HG03139 (cell line): ENCODE results near the gene STIM1.

Source experiments
- ATAC-seq: cut with Tn5 transposase; IDR thresholded peaks from one replicate; pipeline ENCODE4 v1.9.1; 2021; ENCODE audit not compliant: unreplicated experiment

STIM1 gene

DNA sequence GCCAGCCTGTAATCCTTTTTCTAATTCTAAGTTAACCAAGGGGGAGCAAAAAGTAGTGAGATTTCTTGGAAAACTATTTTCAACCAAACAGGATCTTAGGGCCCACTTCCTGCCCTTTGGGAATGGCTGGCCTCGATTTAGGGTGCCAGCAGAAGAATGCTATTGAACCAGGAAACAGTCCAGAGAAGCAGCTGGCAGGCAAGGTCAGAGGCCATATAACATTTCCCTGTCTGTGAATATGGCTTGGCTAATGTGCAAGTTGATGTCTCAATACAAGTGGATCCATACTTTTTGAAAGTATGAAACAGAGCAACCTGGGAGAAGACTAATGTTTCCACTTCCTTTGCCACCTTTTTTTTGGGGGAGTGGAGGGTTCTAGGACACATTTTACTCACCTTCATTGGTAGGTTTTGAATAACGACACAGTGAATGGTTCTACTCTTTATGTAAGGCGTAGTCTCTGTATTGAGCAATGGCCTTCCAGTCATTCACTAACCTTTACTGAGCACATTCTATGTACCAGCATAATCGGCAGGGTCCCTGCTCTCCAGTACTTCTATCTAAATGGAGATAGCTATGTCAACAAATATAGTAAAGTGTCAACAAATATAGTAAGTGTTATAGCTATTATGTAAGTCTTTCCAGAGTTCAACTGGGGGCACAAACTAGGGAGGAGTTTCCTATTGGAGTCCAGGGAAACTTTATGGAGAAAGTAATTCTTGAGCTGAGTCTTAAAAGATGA is 204.9 kb downstream of the STIM1 start:
- ATAC-seq, result no peak

DNA sequence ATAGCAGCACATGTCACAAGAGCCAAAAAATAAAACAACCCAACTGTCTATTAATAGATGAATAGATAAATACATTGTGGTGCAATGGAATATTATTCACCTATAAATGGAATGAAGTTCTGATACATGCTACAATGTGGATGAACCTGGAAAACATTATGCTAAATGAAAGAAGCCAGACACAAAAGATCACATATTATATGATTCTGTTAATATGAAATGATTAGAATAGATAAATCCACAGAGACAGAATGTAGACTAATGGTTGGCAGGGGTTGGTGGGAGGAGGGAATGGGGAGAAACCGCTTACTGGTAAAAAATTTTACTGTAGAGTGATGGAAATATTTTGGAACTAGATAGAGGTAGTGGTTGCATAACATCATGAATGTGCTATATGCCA is 206.2 kb downstream of the STIM1 start:
- ATAC-seq, result no peak

DNA sequence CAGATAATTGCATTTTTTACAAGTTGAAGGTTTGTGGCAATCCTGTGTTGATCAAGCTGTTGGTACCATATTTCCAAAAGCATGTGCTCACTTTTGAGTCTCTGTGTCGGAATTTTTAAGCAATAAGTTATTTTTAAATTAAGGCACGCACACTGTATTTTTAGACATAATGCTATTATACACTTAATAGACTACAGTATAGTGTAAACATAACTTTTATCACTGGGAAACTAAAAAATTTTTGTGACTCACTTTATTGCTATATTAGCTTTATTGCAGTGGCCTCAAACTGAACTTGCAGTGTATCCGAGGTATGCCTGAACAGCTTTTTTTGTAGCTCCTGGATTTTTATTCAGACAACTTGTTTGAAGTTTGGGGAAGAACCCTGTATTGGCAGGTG is 207.9 kb downstream of the STIM1 start:
- no peak for ATAC-seq

DNA sequence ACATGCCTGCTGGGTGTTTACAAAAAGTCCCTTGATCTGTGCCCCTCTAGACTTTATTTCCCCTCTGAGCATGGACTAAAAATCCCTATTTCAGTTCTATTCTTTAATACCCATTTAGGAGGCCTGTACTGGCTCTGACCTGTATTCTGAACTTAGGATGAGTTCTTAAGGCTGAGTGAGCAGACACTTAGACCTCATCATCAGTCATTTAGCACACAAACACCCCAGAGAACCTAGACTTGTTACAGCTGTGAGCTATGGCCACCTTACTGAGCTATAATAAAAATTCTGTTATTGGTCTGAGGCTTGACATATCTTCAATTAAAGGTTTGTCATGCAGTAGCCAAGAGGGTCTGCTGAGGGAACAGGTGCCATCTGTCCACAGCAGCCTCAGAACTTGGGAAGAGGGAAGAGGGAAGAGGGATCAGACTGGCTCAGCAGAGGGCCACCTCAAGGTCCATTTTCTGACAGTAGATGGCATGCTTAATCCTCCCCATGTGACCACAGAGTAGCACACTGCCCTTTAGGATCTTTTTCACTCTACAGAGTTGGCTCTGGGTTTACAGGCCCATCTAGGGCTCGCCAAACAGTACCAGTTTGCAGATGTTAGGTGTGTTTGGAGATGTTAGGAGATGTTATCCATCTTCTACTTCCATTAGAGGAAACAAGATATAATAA is 209.0 kb downstream of the STIM1 start:
- no peak for ATAC-seq

DNA sequence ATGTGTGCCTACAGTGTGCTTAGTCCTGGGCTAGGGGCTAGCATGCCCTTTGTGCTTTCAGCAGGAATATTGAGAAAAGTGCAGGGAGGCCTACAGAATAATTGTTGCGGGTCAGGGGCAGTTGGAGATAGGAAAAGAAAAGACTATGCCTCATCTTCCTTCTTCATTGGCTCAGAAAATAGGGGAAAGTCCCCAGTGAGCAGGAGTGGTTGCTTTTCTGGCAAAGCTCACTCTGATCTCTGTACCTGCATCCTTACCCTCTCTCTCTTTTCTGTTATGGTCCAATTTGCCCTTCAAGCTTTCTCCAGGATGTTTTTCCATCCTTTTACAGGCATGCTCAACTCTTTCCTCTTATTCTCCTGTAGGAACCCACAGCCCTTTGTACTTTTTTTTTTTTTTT is 209.6 kb downstream of the STIM1 start:
- no peak for ATAC-seq

DNA sequence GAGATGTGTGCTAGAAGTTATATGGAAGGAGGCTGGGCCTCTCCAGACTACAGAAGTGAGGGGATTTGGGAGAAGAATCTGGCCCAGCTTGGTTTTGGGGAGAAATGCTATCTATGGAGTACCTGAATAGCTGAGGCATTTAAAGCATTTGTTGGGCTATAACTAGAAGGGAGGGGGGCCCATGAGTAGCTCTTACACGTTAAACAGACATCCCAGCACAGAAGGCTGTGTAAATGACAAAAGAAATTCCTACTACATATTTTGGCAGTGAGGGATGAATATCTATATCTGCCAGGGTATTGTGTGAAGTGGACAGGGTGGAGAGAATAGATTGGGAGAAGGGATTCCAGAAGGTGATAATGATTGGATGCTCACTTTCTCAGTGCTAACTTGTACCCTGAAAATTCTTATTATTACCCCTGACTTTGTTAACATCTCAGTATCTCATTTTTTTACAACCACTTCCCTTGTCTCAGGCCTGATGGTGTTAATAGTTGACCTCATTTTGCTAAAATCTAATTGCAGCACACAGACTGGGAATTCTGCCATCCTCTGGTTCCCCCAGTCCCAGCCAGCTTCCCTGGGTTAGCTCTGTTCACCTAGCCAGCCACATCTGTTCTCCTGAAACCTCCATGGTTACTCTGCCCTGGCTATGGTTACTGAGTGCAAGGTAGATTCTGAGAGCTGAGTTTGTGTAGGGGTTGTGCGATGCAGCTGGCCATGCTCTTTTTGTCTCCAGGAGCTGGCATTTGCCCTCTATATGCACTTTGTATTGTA is 210.3 kb downstream of the STIM1 start:
- ATAC-seq, result no peak

DNA sequence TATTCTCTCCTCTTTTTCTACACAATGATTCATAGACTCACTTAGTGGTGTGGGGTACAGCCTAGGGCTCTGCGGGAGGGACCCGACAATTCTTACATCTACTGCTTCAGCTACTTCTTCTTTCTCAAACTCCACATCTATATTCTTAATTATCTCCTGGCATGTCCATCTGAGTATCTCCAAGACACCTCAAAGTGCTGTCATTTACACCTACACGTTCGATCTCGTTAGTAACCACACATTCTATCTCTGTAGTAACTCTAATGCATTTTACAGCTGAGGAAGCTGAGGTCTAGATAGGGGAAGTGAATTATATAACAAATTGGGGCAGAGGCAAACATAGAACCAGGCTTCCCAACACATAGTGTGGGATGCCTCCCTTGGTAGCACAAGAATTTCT is 211.4 kb downstream of the STIM1 start:
- no peak for ATAC-seq

DNA sequence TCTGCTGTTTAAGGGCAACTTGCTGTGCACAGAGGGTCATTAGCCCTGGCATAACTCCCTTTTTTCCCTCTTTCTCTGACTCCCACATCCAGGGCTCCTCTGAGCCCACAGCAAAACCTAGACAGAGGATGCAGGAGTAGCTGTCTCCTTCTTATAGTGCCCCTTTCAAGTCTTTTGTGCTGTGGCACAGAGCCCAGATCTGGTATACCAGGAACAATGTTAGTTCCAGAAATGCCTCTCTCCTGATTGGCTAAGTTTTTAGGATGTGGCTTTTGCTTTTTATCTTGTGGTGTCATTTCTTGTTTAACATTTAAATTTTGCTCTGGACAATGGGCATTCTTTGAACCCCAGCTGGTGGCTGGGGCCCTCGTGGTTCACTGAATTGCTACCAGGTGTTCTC is 213.5 kb downstream of the STIM1 start:
- no peak for ATAC-seq

DNA sequence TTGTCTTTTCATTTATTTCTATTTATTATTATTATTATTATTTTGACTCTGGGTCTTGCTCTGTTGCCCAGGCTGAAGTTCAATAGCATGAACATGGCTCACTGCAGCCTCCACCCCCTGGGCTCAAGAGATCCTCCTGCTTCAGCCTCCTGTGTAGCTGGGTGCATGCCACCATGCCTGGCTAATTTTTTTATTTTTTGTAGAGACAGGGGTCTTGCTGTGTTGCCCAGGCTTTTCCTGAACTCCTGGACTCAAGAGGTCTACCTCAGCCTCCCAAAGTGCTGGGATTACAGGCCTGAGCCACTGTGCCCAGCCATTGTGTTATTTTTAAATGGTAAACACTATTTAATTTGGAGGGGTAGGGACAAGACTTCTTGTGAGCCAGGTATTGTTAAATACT is 215.9 kb downstream of the STIM1 start:
- no peak for ATAC-seq

DNA sequence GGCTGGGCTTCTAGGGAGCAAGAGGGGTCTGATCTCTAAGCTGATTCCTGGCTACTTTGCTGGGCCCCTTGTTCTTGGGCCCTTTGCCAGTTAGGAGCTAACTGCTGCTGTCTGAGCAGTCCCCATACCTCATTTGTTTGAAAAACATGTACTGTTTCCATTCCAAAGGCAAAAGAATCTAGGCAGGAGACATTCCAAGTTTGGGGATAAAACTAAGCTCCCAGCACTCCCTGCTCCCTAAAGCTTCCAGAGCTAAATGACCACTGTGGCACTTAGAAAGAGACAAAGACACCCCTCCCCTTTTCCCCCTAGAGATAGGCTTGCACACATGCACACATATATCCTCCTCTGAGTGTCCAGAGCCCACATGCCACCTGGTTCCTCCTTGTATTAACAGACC is 216.4 kb downstream of the STIM1 start:
- ATAC-seq, result no peak

DNA sequence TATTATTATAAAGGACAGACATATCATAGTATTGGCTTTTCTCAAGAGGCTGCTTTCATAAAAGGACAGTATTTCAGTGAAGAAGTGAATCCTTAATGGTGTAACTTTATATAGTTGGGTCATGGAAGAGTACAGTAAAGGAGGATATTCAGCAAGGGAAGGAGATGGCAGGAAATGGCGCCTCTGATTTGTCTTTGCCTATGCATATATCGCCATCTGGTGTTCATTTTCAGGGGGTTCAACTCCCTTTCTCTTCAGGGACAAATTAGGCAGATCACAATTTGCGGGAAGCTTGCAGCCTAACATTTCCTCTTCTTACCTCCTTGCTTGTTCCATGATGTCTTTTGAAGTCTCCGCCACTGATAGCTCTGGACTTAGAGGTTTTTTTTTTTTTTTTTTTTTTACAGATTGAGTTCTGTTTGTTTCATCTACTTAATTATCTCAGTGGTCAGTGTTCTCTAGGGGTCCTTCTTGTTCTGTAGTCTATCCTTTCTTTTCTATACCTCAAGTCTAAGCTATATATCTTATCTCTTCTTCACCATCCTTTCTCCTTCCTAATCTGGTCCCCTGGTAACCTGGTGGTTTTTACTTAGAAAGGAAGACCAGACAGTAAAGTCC is 217.3 kb downstream of the STIM1 start:
- no peak for ATAC-seq

DNA sequence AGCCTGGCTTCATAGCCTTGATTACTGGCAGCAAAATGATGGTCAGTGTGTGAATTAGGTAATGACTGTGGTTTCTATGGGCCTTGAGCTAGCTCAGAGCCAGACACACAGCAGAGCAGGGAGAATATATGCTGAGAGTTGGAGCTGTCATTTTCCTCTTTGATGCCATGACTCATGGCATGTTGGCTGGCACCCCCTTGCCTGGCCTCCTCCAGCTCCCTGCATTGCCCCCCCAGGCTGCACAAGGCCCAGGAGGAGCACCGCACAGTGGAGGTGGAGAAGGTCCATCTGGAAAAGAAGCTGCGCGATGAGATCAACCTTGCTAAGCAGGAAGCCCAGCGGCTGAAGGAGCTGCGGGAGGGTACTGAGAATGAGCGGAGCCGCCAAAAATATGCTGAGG is 218.8 kb downstream of the STIM1 start:
- ATAC-seq, result no peak

DNA sequence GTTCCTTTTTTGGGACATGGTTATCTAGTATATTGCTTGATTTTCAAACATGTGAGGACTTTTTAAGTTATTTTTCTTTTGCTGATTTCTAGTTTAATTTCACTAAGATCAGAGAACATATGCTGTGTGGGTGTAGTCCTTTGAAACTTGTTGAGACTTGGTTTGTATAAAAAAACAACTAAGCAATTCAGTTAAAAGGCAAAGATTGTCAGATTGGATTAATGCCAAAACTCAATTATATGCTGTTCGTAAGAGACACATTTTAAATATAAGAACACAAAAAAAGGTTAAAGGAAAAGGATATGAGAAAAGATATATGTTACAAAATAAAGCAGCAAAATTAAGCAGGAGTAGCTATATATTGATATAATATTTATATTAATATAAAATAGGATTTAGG is 221.3 kb downstream of the STIM1 start:
- ATAC-seq, result no peak

DNA sequence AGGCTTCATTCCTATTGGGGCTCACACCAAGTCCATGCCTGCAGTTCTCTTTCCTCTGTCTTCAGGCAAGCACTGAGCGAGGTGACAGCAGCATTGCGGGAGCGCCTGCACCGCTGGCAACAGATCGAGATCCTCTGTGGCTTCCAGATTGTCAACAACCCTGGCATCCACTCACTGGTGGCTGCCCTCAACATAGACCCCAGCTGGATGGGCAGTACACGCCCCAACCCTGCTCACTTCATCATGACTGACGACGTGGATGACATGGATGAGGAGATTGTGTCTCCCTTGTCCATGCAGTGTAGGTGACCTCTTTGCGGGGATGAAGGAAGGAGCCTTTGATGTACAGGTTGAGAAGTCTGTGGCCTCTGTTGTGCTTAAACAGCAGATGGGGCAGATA is 227.7 kb downstream of the STIM1 start:
- ATAC-seq, result no peak

DNA sequence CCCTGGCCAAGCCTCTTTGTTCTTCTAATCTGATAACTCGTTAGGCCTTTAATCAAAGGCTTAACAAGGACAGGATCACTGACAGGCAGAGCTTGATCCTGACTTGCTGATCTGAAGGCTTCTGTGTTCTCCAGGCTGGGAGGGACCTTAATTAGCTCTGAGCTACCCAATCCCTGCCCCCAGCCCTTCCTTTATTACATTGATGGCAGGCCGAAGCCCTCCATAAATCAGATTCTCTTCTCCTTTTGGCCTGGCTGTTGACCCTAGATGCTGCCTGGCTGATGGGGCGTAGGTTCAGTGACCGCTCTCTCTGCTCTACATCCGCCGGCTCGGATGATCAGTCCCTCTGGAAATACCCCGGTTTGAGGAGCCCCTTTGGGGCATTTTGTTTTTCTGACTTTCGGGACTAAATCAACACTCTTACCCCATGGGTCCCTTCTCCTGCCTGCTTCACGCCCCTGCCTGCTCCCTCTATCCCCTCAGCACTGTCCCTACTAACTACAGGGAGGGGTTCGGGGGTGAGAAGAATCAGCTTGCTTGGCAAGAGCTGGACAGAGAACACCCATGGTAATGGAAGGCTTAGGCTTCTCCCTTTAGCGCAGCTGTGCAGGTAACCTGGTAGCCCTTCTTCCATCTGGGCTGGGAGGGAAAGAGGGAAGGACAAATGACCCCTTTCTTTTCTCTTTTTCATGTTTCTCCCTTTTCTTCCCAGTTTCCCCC is 229.1 kb downstream of the STIM1 start:
- ATAC-seq, result no peak

DNA sequence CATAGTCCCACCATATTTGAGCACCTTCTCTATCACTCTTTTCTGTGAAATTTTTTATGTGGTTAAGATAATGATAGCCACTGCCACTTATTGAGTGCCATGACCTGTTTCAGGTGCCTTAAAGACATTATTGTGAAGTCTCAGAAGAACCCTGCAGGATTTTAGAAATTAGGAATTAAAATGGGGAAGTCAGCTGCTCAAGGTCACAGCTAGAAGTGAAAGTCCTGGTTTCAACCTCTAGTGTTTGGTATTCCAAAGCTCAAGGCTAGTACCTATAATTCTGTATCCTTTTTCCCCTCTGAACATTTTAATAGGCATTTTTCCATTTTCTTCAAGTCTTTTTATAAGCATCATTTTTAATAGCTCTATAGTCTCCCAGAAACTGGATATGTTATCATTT is 230.1 kb downstream of the STIM1 start:
- ATAC-seq, result no peak

DNA sequence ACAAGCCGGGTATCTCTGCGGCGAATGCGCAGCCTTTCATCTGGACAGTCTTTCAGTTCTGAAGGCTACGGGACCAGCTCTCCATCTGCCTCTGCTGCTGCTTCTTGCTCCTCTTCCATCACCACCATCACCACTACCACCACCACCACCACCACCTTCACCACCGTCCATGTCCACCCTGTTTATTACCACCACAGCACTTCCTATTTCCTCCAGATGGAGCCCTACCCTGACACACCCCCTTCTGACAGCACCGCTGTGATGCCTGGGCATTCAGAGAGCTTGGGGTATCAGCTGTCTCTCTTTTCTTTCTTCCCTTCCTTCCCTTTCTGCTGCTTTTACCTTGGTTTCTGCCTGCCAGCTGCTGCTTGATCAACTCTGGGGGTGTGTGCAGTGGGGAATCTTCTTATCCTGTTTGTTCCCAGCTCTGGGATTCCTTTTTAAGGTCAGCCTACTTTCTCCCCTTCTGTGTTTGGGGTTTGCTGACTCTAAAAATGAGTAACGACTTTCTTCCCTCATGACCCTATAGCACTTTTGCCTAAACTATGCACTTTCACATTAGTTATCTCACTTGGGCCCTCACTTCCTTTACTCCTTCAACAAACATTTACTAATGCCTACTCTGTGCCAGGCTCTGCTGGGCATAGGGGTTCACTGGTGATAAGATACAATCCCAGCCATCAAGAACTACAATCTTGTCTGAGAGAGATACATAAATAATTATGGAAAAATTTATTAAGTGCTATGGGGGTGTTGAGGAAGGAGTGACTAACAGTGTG is 231.3 kb downstream of the STIM1 start:
- ATAC-seq, result no peak

DNA sequence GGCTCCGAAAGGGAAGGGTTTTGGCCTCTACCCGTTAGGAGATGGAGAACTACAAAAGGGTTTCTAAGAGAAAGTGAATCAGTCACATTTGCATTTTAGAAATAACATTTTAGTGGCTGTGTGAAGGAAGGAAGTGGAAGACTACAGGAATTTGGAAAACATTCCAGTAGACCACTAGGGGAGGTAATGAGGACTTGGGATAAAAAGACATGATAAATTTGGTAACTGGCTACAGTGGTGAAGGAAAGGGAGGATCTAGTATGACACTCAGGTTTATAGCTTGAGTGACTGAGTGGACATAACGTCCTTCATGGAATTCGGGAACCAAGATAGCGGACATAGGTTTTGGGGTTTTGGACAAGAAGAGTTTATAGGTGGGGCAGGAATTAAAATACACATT is 232.1 kb downstream of the STIM1 start:
- ATAC-seq, result no peak

DNA sequence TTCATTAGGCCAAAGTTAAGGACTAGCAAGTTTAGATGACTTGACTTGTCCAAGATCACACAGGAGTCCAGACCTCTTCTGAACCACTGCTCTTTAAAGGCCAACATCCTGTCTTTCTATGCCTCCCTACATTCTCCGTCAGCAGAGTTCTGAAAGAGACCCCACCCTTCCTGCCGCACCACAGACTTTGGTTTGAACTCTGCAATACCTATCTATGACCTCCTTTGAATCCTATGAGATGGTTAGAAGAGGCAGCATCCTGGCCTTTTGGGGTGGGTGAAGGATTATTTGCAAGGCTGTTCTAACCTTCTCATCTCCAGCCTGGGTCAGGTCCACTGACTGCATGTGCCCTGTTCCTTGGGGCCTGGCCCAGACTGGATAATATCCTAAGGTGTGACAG is 234.8 kb downstream of the STIM1 start:
- ATAC-seq, result no peak

DNA sequence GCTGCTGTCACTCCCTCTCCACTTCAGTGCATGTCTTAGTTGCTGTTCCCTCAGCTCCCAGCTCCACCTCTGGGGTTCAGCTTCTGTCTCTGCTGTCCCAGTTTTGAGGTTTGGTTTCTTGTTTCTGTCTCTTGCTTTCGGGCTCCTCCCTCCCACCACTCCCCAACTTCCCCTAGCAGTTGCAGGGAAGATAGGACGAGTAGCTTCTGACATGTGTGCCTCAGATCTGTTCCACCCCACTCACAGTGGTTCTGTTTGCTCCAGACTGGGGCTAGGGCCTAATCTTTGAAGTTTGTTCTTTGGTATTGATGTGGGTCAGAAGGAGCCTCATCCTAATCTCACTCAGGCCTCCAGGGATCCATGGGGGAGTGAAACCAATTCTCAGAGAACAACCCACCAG is 236.6 kb downstream of the STIM1 start:
- ATAC-seq, result no peak
